Endodermal cell (in vitro differentiated cells): ENCODE results near the gene TAS2R1. TPM values are rescaled to one million over a fixed set of nuclear protein-coding genes. Genes with fewer than 3 reads are reported as not detected.

Experiments used
- DNase-seq: peaks from one replicate; pipeline ENCODE4 v3.0.0-alpha.2; 2017
- H3K27ac ChIP-seq: 2 replicates; pipeline ENCODE4 v1.5.1; 2013; ENCODE audit warnings: mild to moderate bottlenecking, low read depth, low read length, moderate library complexity
- H3K27me3 ChIP-seq: 2 replicates; pipeline ENCODE4 v1.6.1; 2013; ENCODE audit warnings: mild to moderate bottlenecking, low read length, moderate library complexity; ENCODE audit not compliant: insufficient read depth, control insufficient read depth, poor library complexity, severe bottlenecking
- H3K36me3 ChIP-seq: 2 replicates; pipeline ENCODE4 v1.7.0; 2013; ENCODE audit warnings: mild to moderate bottlenecking, low read length, moderate library complexity; ENCODE audit not compliant: control insufficient read depth, insufficient read depth
- H3K4me1 ChIP-seq: one replicate; pipeline ENCODE4 v1.7.0; 2013; ENCODE audit warnings: low read length; ENCODE audit not compliant: control insufficient read depth, insufficient read depth
- H3K4me3 ChIP-seq: 2 replicates; pipeline ENCODE4 v1.5.1; 2013; ENCODE audit warnings: mild to moderate bottlenecking, low read length, moderate library complexity
- H3K9ac ChIP-seq: 2 replicates; pipeline ENCODE4 v1.6.1; 2013; ENCODE audit warnings: mild to moderate bottlenecking, low read length, moderate library complexity; ENCODE audit not compliant: poor library complexity, severe bottlenecking; ENCODE audit errors: extremely low read depth
- H3K9me3 ChIP-seq: 2 replicates; pipeline ENCODE4 v1.6.1; 2013; ENCODE audit warnings: mild to moderate bottlenecking, low read length, moderate library complexity; ENCODE audit not compliant: control insufficient read depth
- H3K27ac Mint-ChIP-seq: 2 replicates; pipeline ENCODE4 v1.8.0; 2020; ENCODE audit warnings: mixed read lengths
- H3K27me3 Mint-ChIP-seq: 2 replicates; pipeline ENCODE4 v1.8.0; 2021; ENCODE audit warnings: mild to moderate bottlenecking, mixed read lengths; ENCODE audit not compliant: insufficient read depth
- H3K36me3 Mint-ChIP-seq: 2 replicates; pipeline ENCODE4 v1.8.0; 2020; ENCODE audit warnings: low read depth, mixed read lengths
- H3K4me1 Mint-ChIP-seq: 2 replicates; pipeline ENCODE4 v1.8.0; 2020; ENCODE audit warnings: mixed read lengths
- H3K4me3 Mint-ChIP-seq: 2 replicates; pipeline ENCODE4 v1.8.0; 2020; ENCODE audit warnings: mild to moderate bottlenecking, moderate library complexity, mixed read lengths
- H3K9me3 Mint-ChIP-seq: 2 replicates; pipeline ENCODE4 v1.8.0; 2020; ENCODE audit warnings: mild to moderate bottlenecking, mixed read lengths
- CTCF ChIP-seq: fragments of 200-600 bp; sonication (generic); conservative IDR thresholded peaks from 2 replicates; pipeline ENCODE4 v1.5.0; 2021; ENCODE audit warnings: antibody characterized with exemption, mild to moderate bottlenecking
- WGBS, 2 experiments: methylation state at CpG; one replicate each; pipeline versions ENCODE4 v1.1.5 to v1.1.7; 2013; ENCODE audit warnings: missing lambda C conversion rate in 2 of 2, mixed read lengths in 1 of 2; ENCODE audit not compliant: insufficient coverage in 1 of 2, insufficient read length in 1 of 2; 5-methylcytosine and 5-hydroxymethylcytosine counted together
- total RNA-seq, 2 donors: library from RNA; stranded (reverse); fragmentation: NEBNext Ultra II Directional in 1 of 2; extraction: Animal tissue kit (Norgen Biotek cat#: 25700) in 1 of 2; gene quantifications; 2 replicates in 1 of 2; 3 replicates in 1 of 2; pipeline ENCODE4 v1.2.1, GENCODE V29; 2021

TAS2R1 gene
- total RNA-seq, 2 donors from 2014 or later = 0.24 TPM; not detected in 1

GRCh38 chr5:9605041-9605838 is 24.9 kb downstream of the TAS2R1 start:
- Mint-ChIP-seq H3K27me3 (peaks cover 9% of the 10 kb centered on the region), H3K36me3 (no peaks in the 10 kb centered on the region), H3K9me3 (no peaks in the 10 kb centered on the region), H3K27ac (no peak overlapping the region), H3K4me3 (no peak overlapping the region), H3K4me1 (peaks cover 35% of the 10 kb centered on the region)
- Histone ChIP-seq H3K9me3 (no peaks in the 10 kb centered on the region), H3K36me3 (no peaks in the 10 kb centered on the region), H3K27ac (no peak overlapping the region), H3K4me3 (no peak overlapping the region), H3K27me3 (no peaks in the 10 kb centered on the region), H3K4me1 (peaks cover 8% of the 10 kb centered on the region), H3K9ac (no peak overlapping the region)
- WGBS, 2 experiments = 90 to 94% methylated on average over 5 to 6 of the region's 6 CpGs
- no peak for TF ChIP-seq CTCF
- no peak for DNase-seq

GRCh38 chr5:9604416-9604815 is 25.7 kb downstream of the TAS2R1 start:
- TF ChIP-seq CTCF = no peak
- no peak for DNase-seq
- H3K9ac ChIP-seq = no peak overlapping the region
- H3K9me3 ChIP-seq = no peaks in the 10 kb centered on the region
- no peaks in the 10 kb centered on the region for H3K27me3 ChIP-seq
- Mint-ChIP-seq H3K36me3 (no peaks in the 10 kb centered on the region), H3K27me3 (peaks cover 9% of the 10 kb centered on the region), H3K4me1 (peaks cover 39% of the 10 kb centered on the region), H3K27ac (no peak overlapping the region), H3K9me3 (no peaks in the 10 kb centered on the region), H3K4me3 (no peak overlapping the region)
- peaks cover 11% of the 10 kb centered on the region for H3K4me1 ChIP-seq
- 87 to 92% methylated on average over 5 of the region's 5 CpGs for WGBS, 2 experiments
- no peak overlapping the region for H3K27ac ChIP-seq
- no peaks in the 10 kb centered on the region for H3K36me3 ChIP-seq
- H3K4me3 ChIP-seq = no peak overlapping the region

DNA sequence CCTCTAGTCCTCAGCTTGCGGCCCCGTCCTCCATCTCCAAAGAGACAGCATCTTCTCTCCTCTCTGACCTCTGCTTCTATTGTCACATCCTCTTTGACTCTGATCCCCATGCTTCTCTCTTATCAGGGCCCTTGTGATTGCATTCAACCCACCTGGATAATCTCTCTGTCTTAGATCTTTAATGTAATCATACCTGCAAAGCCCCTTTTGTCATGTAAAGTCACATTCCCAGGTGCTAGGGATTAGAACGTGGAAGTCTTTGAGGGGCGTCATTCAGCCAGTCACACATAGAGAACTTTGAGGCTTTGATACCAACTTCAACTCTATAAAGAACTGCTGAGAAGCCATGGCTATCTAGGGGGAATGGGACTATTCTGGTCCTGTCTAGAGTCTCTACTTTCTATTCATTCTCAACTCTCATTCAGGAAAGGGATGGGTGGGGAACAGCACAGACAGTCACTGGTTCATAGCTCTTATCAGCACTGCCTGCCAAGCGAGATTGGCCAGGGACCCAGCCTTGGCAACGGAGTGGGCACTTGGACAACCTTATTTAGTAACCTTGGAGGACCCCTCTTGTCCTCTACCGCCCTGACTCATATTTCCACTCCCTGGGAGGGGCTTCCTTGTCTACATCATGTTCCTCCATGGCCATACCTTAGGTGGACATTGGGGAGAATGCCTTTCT is 29.0 kb downstream of the TAS2R1 start:
- peaks cover 9% of the 10 kb centered on the region for H3K27me3 Mint-ChIP-seq
- H3K4me3 Mint-ChIP-seq = no peak overlapping the region
- Histone ChIP-seq H3K27me3 (no peaks in the 10 kb centered on the region), H3K9ac (peak overlapping the region; percentile 56), H3K9me3 (no peaks in the 10 kb centered on the region), H3K4me1 (peaks cover 17% of the 10 kb centered on the region), H3K36me3 (peaks cover 3% of the 10 kb centered on the region), H3K27ac (peak overlapping the region; percentile 61), H3K4me3 (peak overlapping the region; percentile 58)
- peak overlapping the region; percentile 74 for H3K27ac Mint-ChIP-seq
- DNase-seq = peak; percentile 67
- no peaks in the 10 kb centered on the region for H3K9me3 Mint-ChIP-seq
- peaks cover 61% of the 10 kb centered on the region for H3K4me1 Mint-ChIP-seq
- no peaks in the 10 kb centered on the region for H3K36me3 Mint-ChIP-seq
- 66 to 86% methylated on average over 6 to 7 of the region's 7 CpGs for WGBS, 2 experiments
- TF ChIP-seq CTCF = no peak
